Left ventricle myocardium inferior (tissue), 1 donor: ENCODE measurements around the gene CATSPER4. TPM values are rescaled to one million over a fixed set of nuclear protein-coding genes. Genes with fewer than 3 reads are reported as not detected.

Source experiments
- DNase-seq: peaks from one replicate; pipeline ENCODE4 v3.0.0-alpha.2; 2020
- H3K27ac ChIP-seq: fragments of 200-600 bp; replicated peaks from 2 replicates; pipeline ENCODE4 v1.8.0; 2021
- H3K27me3 ChIP-seq: fragments of 200-600 bp; 2 replicates; pipeline ENCODE4 v1.8.0; 2021; ENCODE audit warnings: low read depth
- H3K36me3 ChIP-seq: fragments of 200-600 bp; 2 replicates; pipeline ENCODE4 v1.8.0; 2021
- H3K4me1 ChIP-seq: fragments of 200-600 bp; 2 replicates; pipeline ENCODE4 v1.8.0; 2021
- H3K4me3 ChIP-seq: fragments of 200-600 bp; 2 replicates; pipeline ENCODE4 v1.8.0; 2021; ENCODE audit warnings: mild to moderate bottlenecking, moderate library complexity
- H3K9me3 ChIP-seq: fragments of 200-600 bp; replicated peaks from 2 replicates; pipeline ENCODE4 v1.8.0; 2021
- intact Hi-C: fragments of 100-400 bp; cut with micrococcal nuclease; formaldehyde crosslinking; loops from one replicate; pipeline ENCODE4 v1.11.0; 2022
- total RNA-seq: library from RNA; stranded (reverse); fragmentation: NEBNext Ultra II Directional; extraction: Animal tissue kit (Norgen Biotek cat#: 25700); gene quantifications from one replicate; pipeline ENCODE4 v1.2.1, GENCODE V29; 2021
- TF ChIP-seq, protein P1 (sequence below): fragments of 200-600 bp; IDR thresholded peaks from 2 replicates; pipeline ENCODE4 v1.8.0; 2021; ENCODE audit warnings: antibody characterized with exemption, mild to moderate bottlenecking, borderline replicate concordance
- donor health status: DM: no; HTN: yes; CAD: no; lungs with severe emphysema.

CATSPER4 gene
- total RNA-seq, 1 donor from 2014 or later, result not detected

DNA sequence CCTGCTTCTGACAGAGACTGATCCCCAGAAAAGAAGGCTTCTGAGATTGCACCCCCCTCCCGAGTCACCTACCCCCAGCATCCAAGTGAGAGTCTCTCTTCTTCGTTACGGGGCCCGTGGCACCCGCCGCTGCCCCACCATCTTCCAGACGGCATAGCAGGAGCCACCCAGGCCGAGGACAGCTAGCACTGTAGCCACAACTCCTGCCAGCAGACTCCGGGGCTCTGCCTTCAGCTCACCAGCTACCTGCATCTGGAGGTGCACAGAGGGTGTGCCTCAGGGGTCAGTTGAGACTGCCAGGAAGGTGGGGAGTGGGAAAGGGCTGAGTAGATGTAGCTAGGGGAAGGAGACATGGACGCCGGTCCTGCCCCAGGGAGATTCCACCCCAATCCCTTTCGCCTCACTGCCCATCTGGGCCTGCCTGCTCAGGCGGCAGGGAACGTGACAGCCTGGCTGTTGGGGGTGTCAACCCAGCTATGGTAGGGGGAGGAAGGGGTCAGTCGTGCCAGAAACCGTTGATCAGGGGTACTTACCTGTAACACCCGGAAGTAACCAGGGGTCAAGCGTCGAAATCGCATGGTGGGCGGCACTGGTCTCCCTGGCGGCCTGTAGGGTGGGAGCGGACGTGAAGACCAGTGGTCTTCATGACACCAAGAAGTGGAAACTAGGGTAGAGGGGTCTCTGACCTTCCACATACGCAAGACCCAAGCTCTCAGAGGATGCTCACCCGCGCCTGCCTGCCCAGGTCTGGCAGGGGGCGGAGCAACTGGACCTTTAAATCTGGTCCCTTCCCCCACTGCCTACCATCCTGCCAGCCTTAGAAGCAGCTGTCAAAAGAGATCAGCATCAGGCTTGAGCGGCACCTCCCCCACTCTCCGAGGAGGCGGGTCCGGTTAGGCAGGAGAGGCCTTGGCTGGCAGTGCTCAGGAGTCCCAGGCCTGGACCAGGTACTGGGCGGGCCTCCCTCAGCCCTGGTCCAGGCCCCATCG lies 19.0 kb upstream of the CATSPER4 start, which contains the start of gene ZNF593OS:
TSS of gene ZNF593OS (minus strand) at position 749 of the 989 bp plus-strand sequence. CDS start at position 578, 171 bp downstream.
- TF ChIP-seq, protein P1, sequence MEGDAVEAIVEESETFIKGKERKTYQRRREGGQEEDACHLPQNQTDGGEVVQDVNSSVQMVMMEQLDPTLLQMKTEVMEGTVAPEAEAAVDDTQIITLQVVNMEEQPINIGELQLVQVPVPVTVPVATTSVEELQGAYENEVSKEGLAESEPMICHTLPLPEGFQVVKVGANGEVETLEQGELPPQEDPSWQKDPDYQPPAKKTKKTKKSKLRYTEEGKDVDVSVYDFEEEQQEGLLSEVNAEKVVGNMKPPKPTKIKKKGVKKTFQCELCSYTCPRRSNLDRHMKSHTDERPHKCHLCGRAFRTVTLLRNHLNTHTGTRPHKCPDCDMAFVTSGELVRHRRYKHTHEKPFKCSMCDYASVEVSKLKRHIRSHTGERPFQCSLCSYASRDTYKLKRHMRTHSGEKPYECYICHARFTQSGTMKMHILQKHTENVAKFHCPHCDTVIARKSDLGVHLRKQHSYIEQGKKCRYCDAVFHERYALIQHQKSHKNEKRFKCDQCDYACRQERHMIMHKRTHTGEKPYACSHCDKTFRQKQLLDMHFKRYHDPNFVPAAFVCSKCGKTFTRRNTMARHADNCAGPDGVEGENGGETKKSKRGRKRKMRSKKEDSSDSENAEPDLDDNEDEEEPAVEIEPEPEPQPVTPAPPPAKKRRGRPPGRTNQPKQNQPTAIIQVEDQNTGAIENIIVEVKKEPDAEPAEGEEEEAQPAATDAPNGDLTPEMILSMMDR, result no peak
- intact Hi-C loops, result no loop called here
- peaks cover 33% of the 10 kb centered on the region for H3K4me1 ChIP-seq
- peak within 1 kb of the TSS; percentile 94 for H3K4me3 ChIP-seq
- H3K9me3 ChIP-seq, result no peaks in the 10 kb centered on the region
- no peaks in the 10 kb centered on the region for H3K27me3 ChIP-seq
- no peak for DNase-seq
- H3K27ac ChIP-seq, result no peak within 1 kb of the TSS
- H3K36me3 ChIP-seq, result no peaks in the 10 kb centered on the region

DNA sequence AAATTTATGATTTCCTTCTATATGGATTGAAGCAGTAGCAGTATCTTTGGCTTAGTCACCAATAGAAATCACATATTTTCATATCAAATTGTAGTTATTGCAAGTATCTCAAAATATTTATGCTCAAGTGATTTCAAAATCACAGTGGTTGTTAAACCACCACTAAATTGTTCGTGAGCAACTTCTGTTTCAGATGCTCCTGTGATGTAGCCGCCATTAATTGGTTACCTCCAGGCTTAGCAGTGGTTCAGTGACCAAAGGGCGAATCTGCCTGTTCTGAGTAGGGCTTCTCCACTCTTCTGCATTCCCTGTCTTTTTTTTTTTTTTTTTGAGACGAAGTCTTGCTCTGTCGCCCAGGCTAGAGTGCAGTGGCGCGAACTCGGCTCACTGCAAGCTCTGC lies 15.1 kb upstream of the CATSPER4 start:
- Histone ChIP-seq H3K4me3 (no peak overlapping the region), H3K9me3 (no peaks in the 10 kb centered on the region), H3K4me1 (peaks cover 16% of the 10 kb centered on the region), H3K36me3 (no peaks in the 10 kb centered on the region), H3K27me3 (no peaks in the 10 kb centered on the region), H3K27ac (no peak overlapping the region)
- DNase-seq, result no peak
- TF ChIP-seq, protein P1, result no peak
- intact Hi-C loops, result no loop called here

DNA sequence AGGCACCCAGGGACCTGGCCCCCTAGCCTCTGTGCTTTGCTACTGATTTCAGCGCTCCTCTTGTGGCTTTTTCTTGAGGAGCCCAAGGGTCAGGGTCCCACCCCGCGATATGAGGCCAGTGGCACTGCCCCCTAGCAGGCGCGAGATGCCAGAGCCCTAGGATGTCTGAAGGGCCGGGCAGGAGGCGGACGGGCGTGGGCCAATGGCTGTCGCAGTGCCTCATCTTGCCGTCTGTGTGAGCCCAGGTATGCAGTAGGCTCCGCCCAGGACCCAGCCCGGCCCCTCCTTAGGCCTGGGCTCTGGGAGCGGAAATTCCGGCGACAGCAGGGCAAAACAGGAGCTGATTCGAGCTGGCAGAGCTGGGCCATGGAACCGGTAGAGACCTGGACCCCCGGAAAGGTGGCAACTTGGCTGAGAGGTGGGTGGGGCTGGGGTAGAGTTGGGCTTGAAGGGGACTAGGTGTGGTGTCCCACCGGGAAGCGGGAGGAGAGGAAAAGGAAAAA lies 13.2 kb upstream of the CATSPER4 start, which contains the start of gene CNKSR1:
TSS of gene CNKSR1 (plus strand) at position 310 of the 503 bp plus-strand sequence. CDS start at position 367, 57 bp downstream.
- Histone ChIP-seq H3K4me1 (no peaks in the 10 kb centered on the region), H3K4me3 (no peak within 1 kb of the TSS), H3K36me3 (no peaks in the 10 kb centered on the region), H3K27me3 (no peaks in the 10 kb centered on the region), H3K27ac (no peak within 1 kb of the TSS), H3K9me3 (no peaks in the 10 kb centered on the region)
- DNase-seq, result no peak
- TF ChIP-seq, protein P1, result no peak
- intact Hi-C loops, result no loop called here

DNA sequence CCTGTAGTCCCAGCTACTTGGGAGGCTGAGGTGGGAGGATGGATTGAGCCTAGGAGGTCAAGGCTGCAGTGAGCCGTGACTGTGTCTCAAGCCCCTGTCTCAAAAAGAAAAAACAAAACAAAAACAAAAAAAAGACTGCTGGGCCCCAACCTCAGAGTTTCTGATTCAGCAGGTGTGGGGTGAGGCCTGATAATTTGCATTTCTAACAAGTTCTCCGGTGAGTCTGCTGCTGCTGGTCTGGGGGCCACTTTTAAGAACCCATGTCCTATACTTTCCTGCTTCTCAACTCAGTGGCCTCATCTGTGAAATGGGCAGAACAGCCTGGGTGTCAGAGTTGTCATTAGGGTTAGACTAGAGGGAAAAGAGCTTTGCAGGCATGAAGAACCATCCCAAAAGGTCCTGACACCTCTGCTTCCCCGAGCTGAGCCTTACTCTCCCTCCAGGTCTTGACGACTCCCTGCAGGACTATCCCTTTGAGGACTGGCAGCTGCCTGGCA lies 10.3 kb upstream of the CATSPER4 start:
- TF ChIP-seq, protein P1, result no peak
- no peaks in the 10 kb centered on the region for H3K9me3 ChIP-seq
- H3K27ac ChIP-seq, result no peak overlapping the region
- no peak overlapping the region for H3K4me3 ChIP-seq
- no peaks in the 10 kb centered on the region for H3K27me3 ChIP-seq
- H3K36me3 ChIP-seq, result no peaks in the 10 kb centered on the region
- no peak for DNase-seq
- no peaks in the 10 kb centered on the region for H3K4me1 ChIP-seq
- intact Hi-C loops, result no loop called here

DNA sequence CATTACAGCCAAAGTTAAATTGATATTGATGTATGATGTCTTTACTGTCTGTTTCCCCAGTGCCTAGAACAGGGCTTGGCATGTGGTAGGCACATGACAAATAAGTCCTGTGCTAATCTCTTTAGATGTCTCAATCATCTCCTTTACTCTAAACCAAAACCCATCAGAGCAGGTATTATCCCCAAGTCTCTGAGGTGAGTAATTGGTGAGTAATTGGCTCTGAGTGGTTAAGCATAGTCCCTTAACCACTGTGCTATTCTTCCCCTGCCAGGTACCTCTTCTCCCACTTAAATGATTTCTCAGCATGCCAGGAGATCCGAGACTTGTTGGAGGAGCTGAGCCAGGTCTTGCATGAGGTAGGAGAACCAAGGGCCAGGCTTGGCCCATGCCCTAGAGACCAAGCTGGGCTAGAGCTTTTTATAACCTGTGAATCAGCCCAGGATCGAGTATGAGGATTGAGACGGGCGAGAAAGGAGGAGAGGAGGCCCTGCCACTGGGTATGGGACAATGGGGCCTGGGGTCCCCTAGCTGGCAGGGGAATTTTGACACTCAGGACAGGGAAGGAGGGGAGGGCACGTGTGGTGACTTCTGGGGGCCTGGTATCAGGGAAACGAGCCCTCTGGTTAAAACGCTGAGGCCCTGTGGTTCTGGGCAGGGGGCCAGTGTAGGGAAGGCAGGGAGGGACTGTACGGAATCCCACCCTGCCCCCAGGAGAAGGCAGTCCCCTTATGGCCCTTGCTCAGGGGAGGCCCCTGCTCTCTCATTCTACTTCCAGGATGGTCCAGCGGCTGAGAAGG lies 8.6 kb upstream of the CATSPER4 start:
- H3K27ac ChIP-seq, result no peak overlapping the region
- no peak for DNase-seq
- TF ChIP-seq, protein P1, result no peak
- no peak overlapping the region for H3K4me3 ChIP-seq
- no peaks in the 10 kb centered on the region for H3K36me3 ChIP-seq
- H3K9me3 ChIP-seq, result no peaks in the 10 kb centered on the region
- H3K4me1 ChIP-seq, result no peaks in the 10 kb centered on the region
- intact Hi-C loops, result no loop called here
- no peaks in the 10 kb centered on the region for H3K27me3 ChIP-seq
